RWPE2 (cell line): ENCODE data around the gene LCK.
"Not testable (repeated sequence)": the region's sequence is repeated elsewhere in the genome, so short reads cannot be mapped to it uniquely, and the experiment has no call there.

Experiments
- ATAC-seq: fragments of 200-7000 bp; cut with Tn5 transposase; 3 replicates; pipeline ENCODE4 v1.9.1; 2021; ENCODE audit warnings: low read depth
- DNase-seq: peaks from one replicate; pipeline ENCODE4 v3.0.0-alpha.2; 2020; ENCODE audit warnings: low spot score
- H3K27ac ChIP-seq: fragments of 450-650 bp; 2 replicates; pipeline ENCODE4 v1.5.1; 2017; ENCODE audit warnings: mild to moderate bottlenecking; ENCODE audit not compliant: poor library complexity, severe bottlenecking
- H3K27me3 ChIP-seq: fragments of 250-450 bp; sonication (Bioruptor Pico); 2 replicates; pipeline ENCODE4 v1.5.1; 2021; ENCODE audit warnings: mild to moderate bottlenecking, moderate library complexity; ENCODE audit not compliant: insufficient read depth, poor library complexity, severe bottlenecking
- H3K36me3 ChIP-seq: fragments of 250-450 bp; sonication (Bioruptor Pico); 2 replicates; pipeline ENCODE4 v1.5.1; 2020; ENCODE audit warnings: low read depth, mild to moderate bottlenecking, moderate library complexity
- H3K4me1 ChIP-seq: fragments of 250-450 bp; sonication (Bioruptor Pico); 2 replicates; pipeline ENCODE4 v1.5.1; 2021; ENCODE audit warnings: mild to moderate bottlenecking, moderate library complexity; ENCODE audit not compliant: insufficient read depth, poor library complexity, severe bottlenecking
- H3K4me3 ChIP-seq: fragments of 250-450 bp; sonication (Bioruptor Pico); 2 replicates; pipeline ENCODE4 v1.5.1; 2021; ENCODE audit warnings: mild to moderate bottlenecking, moderate library complexity; ENCODE audit not compliant: severe bottlenecking
- H3K9me3 ChIP-seq: fragments of 250-450 bp; sonication (Bioruptor Pico); 2 replicates; pipeline ENCODE4 v1.5.1; 2021; ENCODE audit warnings: mild to moderate bottlenecking, moderate library complexity; ENCODE audit not compliant: severe bottlenecking
- CTCF ChIP-seq: fragments of 450-650 bp; IDR thresholded peaks from one replicate; pipeline ENCODE4 v1.5.1; 2017; ENCODE audit warnings: mild to moderate bottlenecking, moderate library complexity; ENCODE audit not compliant: poor library complexity, severe bottlenecking

Gene LCK

GRCh38 chr1:32291145-32291707 is 40.2 kb downstream of the LCK start:
- ATAC-seq (peak; percentile 40; the same call in 1 of the 3 replicates), DNase-seq (no peak)
- Histone ChIP-seq H3K27ac (peak overlapping the region; percentile 78), H3K4me3 (peak overlapping the region; percentile 92), H3K27me3 (no peaks in the 10 kb centered on the region), H3K4me1 (peaks cover 18% of the 10 kb centered on the region), H3K36me3 (peaks cover 11% of the 10 kb centered on the region), H3K9me3 (no peaks in the 10 kb centered on the region)
- TF ChIP-seq CTCF = no peak

- Histone ChIP-seq H3K9me3 (no peaks in the 10 kb centered on the region), H3K27me3 (no peaks in the 10 kb centered on the region), H3K4me1 (peaks cover 18% of the 10 kb centered on the region), H3K27ac (peak within 1 kb of the TSS; percentile 78), H3K36me3 (peaks cover 18% of the 10 kb centered on the region), H3K4me3 (peak within 1 kb of the TSS; percentile 92)
- ATAC-seq (peak; percentile 94), DNase-seq (peak; percentile 96)
- no peak for TF ChIP-seq CTCF
Observed at GRCh38 chr1:32291708-32292538, 40.9 kb downstream of the LCK start, which contains the start of gene HDAC1. Gene HDAC1 (plus strand): TSS chr1:32292083. CDS start chr1:32292170, 87 bp downstream.

- H3K27ac ChIP-seq, H3K27me3 ChIP-seq, ATAC-seq, H3K9me3 ChIP-seq, H3K4me3 ChIP-seq, H3K4me1 ChIP-seq, DNase-seq: not testable (repeated sequence)
- H3K36me3 ChIP-seq = peaks cover 38% of the 10 kb centered on the region
Observed at GRCh38 chr1:32298211-32298610, 47.1 kb downstream of the LCK start.

- TF ChIP-seq CTCF = no peak
- H3K27me3 ChIP-seq = no peaks in the 10 kb centered on the region
- no peak for ATAC-seq
- no peak overlapping the region for H3K4me3 ChIP-seq
- no peak overlapping the region for H3K27ac ChIP-seq
- no peaks in the 10 kb centered on the region for H3K9me3 ChIP-seq
- H3K4me1 ChIP-seq = peaks cover 8% of the 10 kb centered on the region
- H3K36me3 ChIP-seq = peaks cover 49% of the 10 kb centered on the region
- no peak for DNase-seq
Observed at GRCh38 chr1:32299327-32299726, 48.3 kb downstream of the LCK start.

GRCh38 chr1:32303358-32303757 is 52.3 kb downstream of the LCK start:
- Histone ChIP-seq H3K9me3 (no peaks in the 10 kb centered on the region), H3K27me3 (no peaks in the 10 kb centered on the region), H3K4me3 (no peak overlapping the region), H3K36me3 (peaks cover 50% of the 10 kb centered on the region), H3K4me1 (peaks cover 12% of the 10 kb centered on the region), H3K27ac (no peak overlapping the region)
- ATAC-seq = no peak
- no peak for DNase-seq
- TF ChIP-seq CTCF = no peak
